MM.1S (cell line): ENCODE data around the gene TEX264.

Source experiments
- DNase-seq: peaks from one replicate; pipeline ENCODE4 v3.0.0-alpha.2; 2015
- H2AFZ ChIP-seq: fragments of 300-600 bp; sonication (generic); 2 replicates; pipeline ENCODE4 v1.6.0; 2016; ENCODE audit warnings: antibody characterized with exemption, low read length
- H3F3A ChIP-seq: fragments of 300-600 bp; sonication (generic); 2 replicates; pipeline ENCODE4 v1.6.1; 2016; ENCODE audit warnings: mild to moderate bottlenecking, antibody characterized with exemption, low read length, moderate library complexity, mixed read lengths; ENCODE audit not compliant: insufficient read depth
- H3K27ac ChIP-seq: fragments of 300-600 bp; sonication (generic); 2 replicates; pipeline ENCODE4 v1.5.1; 2016; ENCODE audit warnings: mild to moderate bottlenecking, low read length
- H3K27me3 ChIP-seq: fragments of 300-600 bp; sonication (generic); replicated peaks from 2 replicates; pipeline ENCODE4 v1.6.0; 2016; ENCODE audit warnings: low read length; ENCODE audit not compliant: insufficient read depth
- H3K36me3 ChIP-seq: fragments of 300-600 bp; sonication (generic); replicated peaks from 2 replicates; pipeline ENCODE4 v1.6.1; 2016; ENCODE audit warnings: mild to moderate bottlenecking, low read length, mixed read lengths; ENCODE audit not compliant: insufficient read depth
- H3K4me1 ChIP-seq: fragments of 300-600 bp; sonication (generic); 2 replicates; pipeline ENCODE4 v1.6.1; 2016; ENCODE audit warnings: low read length, mixed read lengths
- H3K4me2 ChIP-seq: fragments of 300-600 bp; sonication (generic); 2 replicates; pipeline ENCODE4 v1.6.0; 2016; ENCODE audit warnings: low read depth, low read length
- H3K4me3 ChIP-seq: fragments of 300-600 bp; sonication (generic); 2 replicates; pipeline ENCODE4 v1.5.1; 2016; ENCODE audit warnings: low read length, mixed read lengths
- H3K79me2 ChIP-seq: fragments of 300-600 bp; sonication (generic); 2 replicates; pipeline ENCODE4 v1.6.1; 2016; ENCODE audit warnings: mixed run types, low read length, mixed read lengths
- H3K9ac ChIP-seq: fragments of 300-600 bp; sonication (generic); 2 replicates; pipeline ENCODE4 v1.6.1; 2016; ENCODE audit warnings: low read length, mixed read lengths
- H3K9me2 ChIP-seq: fragments of 300-600 bp; sonication (generic); replicated peaks from 2 replicates; pipeline ENCODE4 v1.6.1; 2016; ENCODE audit warnings: mild to moderate bottlenecking, low read length, mixed read lengths; ENCODE audit not compliant: insufficient read depth
- H3K9me3 ChIP-seq: fragments of 300-600 bp; sonication (generic); replicated peaks from 2 replicates; pipeline ENCODE4 v1.6.1; 2016; ENCODE audit warnings: mild to moderate bottlenecking, low read length, mixed read lengths; ENCODE audit not compliant: insufficient read depth
- H4K20me1 ChIP-seq: fragments of 300-600 bp; sonication (generic); 2 replicates; pipeline ENCODE4 v1.6.1; 2016; ENCODE audit warnings: mild to moderate bottlenecking, low read length, moderate library complexity, mixed read lengths; ENCODE audit not compliant: insufficient read depth
- CTCF ChIP-seq: fragments of 300-600 bp; sonication (generic); IDR thresholded peaks from 2 replicates; pipeline ENCODE4 v1.5.1; 2016; ENCODE audit warnings: antibody characterized with exemption, low read length, mixed read lengths
- EZH2 ChIP-seq: fragments of 300-600 bp; sonication (generic); optimal IDR thresholded peaks from 2 replicates; pipeline ENCODE3; 2017; ENCODE audit warnings: low read depth, mild to moderate bottlenecking, antibody characterized with exemption, low read length, mixed read lengths
- EZH2phosphoT487 ChIP-seq: fragments of 300-600 bp; sonication (generic); IDR thresholded peaks from 2 replicates; pipeline ENCODE4 v1.6.1; 2018; ENCODE audit warnings: antibody characterized with exemption, low read length

TEX264 gene

DNA sequence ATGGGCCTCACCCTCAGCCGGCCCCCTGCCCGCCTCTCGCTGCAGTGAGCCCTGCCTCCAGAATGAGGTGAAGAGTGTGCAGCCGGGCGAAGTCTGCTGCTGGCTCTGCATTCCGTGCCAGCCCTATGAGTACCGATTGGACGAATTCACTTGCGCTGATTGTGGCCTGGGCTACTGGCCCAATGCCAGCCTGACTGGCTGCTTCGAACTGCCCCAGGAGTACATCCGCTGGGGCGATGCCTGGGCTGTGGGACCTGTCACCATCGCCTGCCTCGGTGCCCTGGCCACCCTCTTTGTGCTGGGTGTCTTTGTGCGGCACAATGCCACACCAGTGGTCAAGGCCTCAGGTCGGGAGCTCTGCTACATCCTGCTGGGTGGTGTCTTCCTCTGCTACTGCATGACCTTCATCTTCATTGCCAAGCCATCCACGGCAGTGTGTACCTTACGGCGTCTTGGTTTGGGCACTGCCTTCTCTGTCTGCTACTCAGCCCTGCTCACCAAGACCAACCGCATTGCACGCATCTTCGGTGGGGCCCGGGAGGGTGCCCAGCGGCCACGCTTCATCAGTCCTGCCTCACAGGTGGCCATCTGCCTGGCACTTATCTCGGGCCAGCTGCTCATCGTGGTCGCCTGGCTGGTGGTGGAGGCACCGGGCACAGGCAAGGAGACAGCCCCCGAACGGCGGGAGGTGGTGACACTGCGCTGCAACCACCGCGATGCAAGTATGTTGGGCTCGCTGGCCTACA, 44.4 kb downstream of the TEX264 start:
- no peak overlapping the region for H3K4me2 ChIP-seq
- no peaks in the 10 kb centered on the region for H3F3A ChIP-seq
- no peaks in the 10 kb centered on the region for H3K79me2 ChIP-seq
- no peak overlapping the region for H3K4me3 ChIP-seq
- H3K36me3 ChIP-seq = no peaks in the 10 kb centered on the region
- H2AFZ ChIP-seq = no peak overlapping the region
- no peak for DNase-seq
- H3K9ac ChIP-seq = no peak overlapping the region
- no peak for TF ChIP-seq CTCF
- no peak for TF ChIP-seq EZH2
- no peak for TF ChIP-seq EZH2phosphoT487
- H3K4me1 ChIP-seq = 0 out of 2 replicates have a peak, but pooled peaks cover 4% of the 10 kb centered on the region
- H3K9me3 ChIP-seq = no peaks in the 10 kb centered on the region
- H4K20me1 ChIP-seq = no peaks in the 10 kb centered on the region
- no peak overlapping the region for H3K27ac ChIP-seq
- no peaks in the 10 kb centered on the region for H3K9me2 ChIP-seq
- no peaks in the 10 kb centered on the region for H3K27me3 ChIP-seq

DNA sequence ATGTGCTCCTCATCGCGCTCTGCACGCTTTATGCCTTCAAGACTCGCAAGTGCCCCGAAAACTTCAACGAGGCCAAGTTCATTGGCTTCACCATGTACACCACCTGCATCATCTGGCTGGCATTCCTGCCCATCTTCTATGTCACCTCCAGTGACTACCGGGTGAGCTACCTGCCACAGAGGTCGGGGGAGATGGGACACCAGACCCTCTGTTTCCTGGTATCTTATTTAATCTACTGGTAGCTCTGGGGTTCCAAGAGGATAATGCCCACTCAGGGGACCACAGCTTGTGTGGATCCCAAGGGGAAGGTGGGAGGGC, 44.9 kb downstream of the TEX264 start:
- H3K79me2 ChIP-seq = no peaks in the 10 kb centered on the region
- no peaks in the 10 kb centered on the region for H3K36me3 ChIP-seq
- H2AFZ ChIP-seq = no peak overlapping the region
- no peak overlapping the region for H3K4me3 ChIP-seq
- no peak for DNase-seq
- H3K4me1 ChIP-seq = 0 out of 2 replicates have a peak, but pooled peaks cover 4% of the 10 kb centered on the region
- no peaks in the 10 kb centered on the region for H3K27me3 ChIP-seq
- H4K20me1 ChIP-seq = no peaks in the 10 kb centered on the region
- H3F3A ChIP-seq = no peaks in the 10 kb centered on the region
- TF ChIP-seq CTCF (no peak), EZH2 (no peak), EZH2phosphoT487 (no peak)
- H3K9me3 ChIP-seq = no peaks in the 10 kb centered on the region
- H3K9ac ChIP-seq = no peak overlapping the region
- no peaks in the 10 kb centered on the region for H3K9me2 ChIP-seq
- no peak overlapping the region for H3K27ac ChIP-seq
- no peak overlapping the region for H3K4me2 ChIP-seq

GRCh38 chr3:51716805-51717204, 45.8 kb downstream of the TEX264 start:
- Histone ChIP-seq H3K4me3 (no peak overlapping the region), H3K9ac (no peak overlapping the region), H3K27me3 (no peaks in the 10 kb centered on the region), H3K4me1 (0 out of 2 replicates have a peak, but pooled peaks cover 4% of the 10 kb centered on the region), H4K20me1 (no peaks in the 10 kb centered on the region), H3K27ac (no peak overlapping the region), H3K9me2 (no peaks in the 10 kb centered on the region), H3F3A (no peaks in the 10 kb centered on the region), H3K4me2 (no peak overlapping the region), H2AFZ (no peak overlapping the region), H3K9me3 (no peaks in the 10 kb centered on the region), H3K79me2 (no peaks in the 10 kb centered on the region), H3K36me3 (no peaks in the 10 kb centered on the region)
- TF ChIP-seq EZH2 = no peak
- no peak for TF ChIP-seq CTCF
- no peak for TF ChIP-seq EZH2phosphoT487
- no peak for DNase-seq
